A673 (cell line): ENCODE results near the gene TRPV5. TPM values are rescaled to one million over a fixed set of nuclear protein-coding genes. Genes with fewer than 3 reads are reported as not detected.

Experiments used
- BruUV-seq: library from RNA; stranded (reverse); fragments of 400-500 nt; replicated peaks from 2 replicates; lab custom pipeline; 2021; lab: Mats Ljungman, UMichigan
- CTCF ChIA-PET: fragments of 300-600 bp; sonication (Branson Sonifier 250); formaldehyde crosslinking; loops from one replicate; lab custom pipeline; 2022; ENCODE audit warnings: antibody characterized with exemption; lab: Charles Lee
- POLR2A ChIA-PET: fragments of 300-600 bp; sonication (Branson Sonifier 250); formaldehyde crosslinking; loops from one replicate; lab custom pipeline; 2022; ENCODE audit warnings: antibody characterized with exemption; ENCODE audit not compliant: low non-redundant PET; lab: Charles Lee
- DNase-seq: peaks from one replicate; pipeline ENCODE4 v3.0.0-alpha.2; 2015; ENCODE audit warnings: low spot score
- H3K27ac ChIP-seq: fragments of 200-600 bp; sonication (generic); 2 replicates; pipeline ENCODE4 v1.5.1; 2016; ENCODE audit warnings: mixed run types, low read depth, mild to moderate bottlenecking, mixed read lengths, antibody characterized with exemption, low read length; ENCODE audit not compliant: poor library complexity, severe bottlenecking
- H3K27me3 ChIP-seq: fragments of 200-600 bp; sonication (generic); replicated peaks from 2 replicates; pipeline ENCODE4 v1.6.1; 2017; ENCODE audit warnings: mixed run types, low read depth, mild to moderate bottlenecking, mixed read lengths, antibody characterized with exemption, low read length; ENCODE audit not compliant: insufficient read depth, poor library complexity
- H3K36me3 ChIP-seq: fragments of 200-600 bp; sonication (generic); 2 replicates; pipeline ENCODE4 v1.6.1; 2016; ENCODE audit warnings: mixed run types, mild to moderate bottlenecking, mixed read lengths, antibody characterized with exemption, low read length; ENCODE audit not compliant: insufficient read depth, poor library complexity, severe bottlenecking
- H3K4me1 ChIP-seq: fragments of 200-600 bp; sonication (generic); 2 replicates; pipeline ENCODE4 v1.6.1; 2017; ENCODE audit warnings: mixed run types, mild to moderate bottlenecking, mixed read lengths, antibody characterized with exemption, low read length; ENCODE audit not compliant: insufficient read depth, poor library complexity, severe bottlenecking
- H3K4me3 ChIP-seq: fragments of 200-600 bp; sonication (generic); 2 replicates; pipeline ENCODE4 v1.5.1; 2016; ENCODE audit warnings: low read depth, mixed run types, mild to moderate bottlenecking, mixed read lengths, low read length; ENCODE audit not compliant: poor library complexity, severe bottlenecking
- H3K9me3 ChIP-seq: fragments of 200-600 bp; sonication (generic); 2 replicates; pipeline ENCODE4 v1.6.1; 2016; ENCODE audit warnings: mixed run types, low read depth, mild to moderate bottlenecking, mixed read lengths, antibody characterized with exemption, low read length; ENCODE audit not compliant: poor library complexity, severe bottlenecking
- EZH2 ChIP-seq: fragments of 200-600 bp; sonication (generic); IDR thresholded peaks from 2 replicates; pipeline ENCODE4 v1.6.1; 2017; ENCODE audit warnings: borderline replicate concordance, low read depth, mild to moderate bottlenecking, mixed read lengths, antibody characterized with exemption, low read length; ENCODE audit not compliant: poor library complexity, severe bottlenecking
- intact Hi-C: fragments of 100-400 bp; cut with micrococcal nuclease; formaldehyde crosslinking; loops from one replicate; pipeline ENCODE4 v1.10.0; 2022; ENCODE audit not compliant: unreplicated experiment
- total RNA-seq: library from RNA; stranded (reverse); gene quantifications from 2 replicates; pipeline ENCODE4 v1.2.3, GENCODE V29; 2021
- TF ChIP-seq, protein P1 (sequence below): fragments of 300-800, 200-600 bp; sonication (generic); conservative IDR thresholded peaks from 2 replicates; pipeline ENCODE4 v1.5.1; 2017; ENCODE audit warnings: low read depth, mild to moderate bottlenecking, antibody characterized with exemption, low read length, moderate library complexity, mixed read lengths

Gene TRPV5
- total RNA-seq, 1 experiment from 2014 or later: not detected

DNA sequence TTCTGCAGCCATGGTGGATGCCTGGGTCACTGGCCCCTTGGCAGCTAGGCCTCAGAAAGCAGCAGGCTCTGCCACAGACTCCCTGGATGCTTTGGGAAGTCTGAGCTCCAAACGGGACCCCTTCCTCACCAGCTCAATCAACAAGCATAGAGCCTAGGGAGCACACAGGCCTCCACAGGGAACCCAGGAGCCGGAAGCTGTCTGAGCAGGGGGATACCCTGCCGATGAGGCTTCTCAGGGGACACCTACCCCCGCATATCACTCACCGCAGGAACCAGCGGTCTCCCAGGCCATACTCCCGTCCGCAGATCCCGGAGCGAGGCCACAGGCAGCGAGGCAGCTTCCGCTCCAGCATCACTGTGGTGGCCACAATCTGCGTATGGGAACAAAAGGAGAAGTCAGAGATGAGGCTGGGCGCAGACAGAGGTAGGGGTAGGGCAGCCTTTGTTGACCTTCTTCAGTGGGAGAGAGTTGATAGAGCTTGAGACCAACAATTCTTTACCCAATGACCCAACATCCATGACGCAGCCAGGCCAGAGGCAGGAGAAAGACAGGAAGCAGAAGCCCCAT, 61.4 kb downstream of the TRPV5 start:
- Histone ChIP-seq H3K27me3 (no peaks in the 10 kb centered on the region), H3K36me3 (no peaks in the 10 kb centered on the region), H3K9me3 (no peaks in the 10 kb centered on the region), H3K4me3 (no peak overlapping the region), H3K27ac (no peak overlapping the region), H3K4me1 (no peaks in the 10 kb centered on the region)
- CTCF ChIA-PET: interaction anchor here (2.2 kb wide), 1 partner anchor 343 kb away, joined by 16 read pairs; no protein-coding TSS in a partner anchor
- POLR2A ChIA-PET: no interaction called here
- DNase-seq: no peak
- intact Hi-C loops: loop anchor here (5.0 kb wide), 1 partner anchor 50 kb away; no protein-coding TSS in a partner anchor
- TF ChIP-seq, protein P1, sequence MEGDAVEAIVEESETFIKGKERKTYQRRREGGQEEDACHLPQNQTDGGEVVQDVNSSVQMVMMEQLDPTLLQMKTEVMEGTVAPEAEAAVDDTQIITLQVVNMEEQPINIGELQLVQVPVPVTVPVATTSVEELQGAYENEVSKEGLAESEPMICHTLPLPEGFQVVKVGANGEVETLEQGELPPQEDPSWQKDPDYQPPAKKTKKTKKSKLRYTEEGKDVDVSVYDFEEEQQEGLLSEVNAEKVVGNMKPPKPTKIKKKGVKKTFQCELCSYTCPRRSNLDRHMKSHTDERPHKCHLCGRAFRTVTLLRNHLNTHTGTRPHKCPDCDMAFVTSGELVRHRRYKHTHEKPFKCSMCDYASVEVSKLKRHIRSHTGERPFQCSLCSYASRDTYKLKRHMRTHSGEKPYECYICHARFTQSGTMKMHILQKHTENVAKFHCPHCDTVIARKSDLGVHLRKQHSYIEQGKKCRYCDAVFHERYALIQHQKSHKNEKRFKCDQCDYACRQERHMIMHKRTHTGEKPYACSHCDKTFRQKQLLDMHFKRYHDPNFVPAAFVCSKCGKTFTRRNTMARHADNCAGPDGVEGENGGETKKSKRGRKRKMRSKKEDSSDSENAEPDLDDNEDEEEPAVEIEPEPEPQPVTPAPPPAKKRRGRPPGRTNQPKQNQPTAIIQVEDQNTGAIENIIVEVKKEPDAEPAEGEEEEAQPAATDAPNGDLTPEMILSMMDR: no peak
- TF ChIP-seq EZH2: no peak
- BruUV-seq: no TSS peak

DNA sequence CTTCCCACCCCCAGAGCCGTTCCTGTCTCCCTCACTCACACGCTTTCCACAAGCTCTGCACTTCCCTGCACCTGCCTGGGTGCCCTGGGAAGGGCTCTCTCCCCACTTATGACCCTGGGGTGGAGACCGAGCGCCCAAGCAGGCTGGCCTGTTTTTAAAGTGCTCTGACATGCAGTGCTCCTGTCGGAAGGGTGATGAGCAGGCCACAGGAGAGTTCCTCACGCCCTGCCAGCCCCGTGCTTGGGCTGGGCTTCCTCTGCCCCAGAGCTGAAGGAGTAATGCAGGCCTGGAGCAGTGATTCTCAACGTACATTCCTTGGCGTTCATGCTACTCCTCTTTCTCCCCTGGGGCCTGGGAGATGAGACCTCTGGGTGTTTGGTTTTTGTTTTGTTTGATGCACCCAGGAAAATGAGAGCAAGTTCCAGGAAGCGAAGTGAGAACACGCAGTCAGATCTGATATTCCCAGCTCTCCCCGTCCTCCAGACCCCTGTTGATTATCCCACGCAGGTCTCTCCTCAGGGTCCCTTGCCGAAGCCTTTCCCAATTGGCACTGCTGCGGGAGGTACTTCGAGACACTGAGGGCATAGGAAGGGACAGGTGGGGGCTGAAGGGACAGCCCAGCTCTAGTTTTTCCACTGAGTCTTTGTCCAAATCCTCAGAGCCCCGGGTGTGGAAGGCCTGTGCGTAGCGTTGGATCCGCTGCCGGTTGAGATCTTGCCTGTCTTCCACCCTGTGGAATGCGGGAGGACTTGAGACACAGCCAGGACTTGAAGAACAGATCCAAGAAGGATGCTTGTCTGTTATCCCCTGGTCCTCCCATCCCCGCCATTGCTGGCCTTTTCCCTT, 62.1 kb downstream of the TRPV5 start:
- no TSS peak for BruUV-seq
- H3K9me3 ChIP-seq: no peaks in the 10 kb centered on the region
- no peaks in the 10 kb centered on the region for H3K36me3 ChIP-seq
- no peak overlapping the region for H3K4me3 ChIP-seq
- no peak for TF ChIP-seq EZH2
- TF ChIP-seq, protein P1: no peak
- POLR2A ChIA-PET: no interaction called here
- H3K4me1 ChIP-seq: no peaks in the 10 kb centered on the region
- CTCF ChIA-PET: interaction anchor here (2.2 kb wide), 1 partner anchor 343 kb away, joined by 16 read pairs; no protein-coding TSS in a partner anchor
- DNase-seq: no peak
- intact Hi-C loops: loop anchor here (5.0 kb wide), 1 partner anchor 51 kb away; no protein-coding TSS in a partner anchor
- no peaks in the 10 kb centered on the region for H3K27me3 ChIP-seq
- H3K27ac ChIP-seq: no peak overlapping the region

DNA sequence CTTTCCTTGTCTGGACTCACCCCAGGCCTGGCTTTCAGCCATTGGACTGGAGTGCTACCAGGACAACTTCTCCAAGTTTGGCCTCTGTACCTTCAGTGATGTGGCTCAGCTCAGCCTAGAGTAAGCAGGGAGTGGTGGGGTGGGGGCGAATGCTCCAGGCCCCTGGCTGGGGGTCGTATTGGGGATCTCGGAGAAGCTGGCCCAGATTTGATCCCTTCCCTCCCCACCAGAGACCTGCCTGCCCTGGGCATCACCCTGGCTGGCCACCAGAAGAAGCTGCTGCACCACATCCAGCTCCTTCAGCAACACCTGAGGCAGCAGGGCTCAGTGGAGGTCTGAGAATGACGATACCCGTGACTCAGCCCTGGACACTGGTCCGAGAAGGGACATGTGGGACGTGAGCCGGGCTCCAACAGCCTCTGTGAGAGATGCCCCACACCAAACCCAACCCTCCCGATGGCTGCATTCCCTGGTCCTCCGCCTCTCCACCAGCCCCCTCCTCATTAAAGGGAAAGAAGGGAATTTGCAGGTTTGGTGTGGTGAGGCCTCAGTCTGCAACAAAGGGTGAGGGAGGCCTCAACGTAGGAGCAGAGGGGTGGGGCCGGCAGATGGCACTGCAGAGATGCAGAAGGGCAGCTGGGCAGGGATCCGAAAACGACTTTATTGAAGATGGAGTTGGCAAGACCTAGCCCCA, 62.8 kb downstream of the TRPV5 start:
- Histone ChIP-seq H3K4me1 (no peaks in the 10 kb centered on the region), H3K27me3 (no peaks in the 10 kb centered on the region), H3K36me3 (no peaks in the 10 kb centered on the region), H3K9me3 (no peaks in the 10 kb centered on the region), H3K4me3 (no peak overlapping the region), H3K27ac (no peak overlapping the region)
- DNase-seq: no peak
- CTCF ChIA-PET: no interaction called here
- no TSS peak for BruUV-seq
- intact Hi-C loops: loop anchor here (5.0 kb wide), 1 partner anchor 52 kb away; no protein-coding TSS in a partner anchor
- POLR2A ChIA-PET: no interaction called here
- TF ChIP-seq, protein P1: no peak
- no peak for TF ChIP-seq EZH2
